Muscle layer of colon (tissue), 2 donors: ENCODE results near the gene GGT7.

Experiments used
- H3K27ac ChIP-seq: one replicate; pipeline ENCODE4 v1.7.0; 2013; ENCODE audit warnings: low read depth, mild to moderate bottlenecking, low read length, moderate library complexity
- H3K27me3 ChIP-seq, 2 donors: one replicate each; pipeline ENCODE4 v1.7.0; 2013; ENCODE audit warnings: low read length in 2 of 2, mild to moderate bottlenecking in 2 of 2; ENCODE audit not compliant: insufficient read depth in 2 of 2, control insufficient read depth in 1 of 2
- H3K36me3 ChIP-seq: one replicate; pipeline ENCODE4 v1.7.0; 2013; ENCODE audit warnings: mild to moderate bottlenecking, low read length; ENCODE audit not compliant: insufficient read depth
- H3K4me1 ChIP-seq: one replicate; pipeline ENCODE4 v1.7.0; 2013; ENCODE audit warnings: mild to moderate bottlenecking, low read length; ENCODE audit not compliant: insufficient read depth
- H3K4me3 ChIP-seq, 2 donors: one replicate each; pipeline ENCODE4 v1.7.0; 2013; ENCODE audit warnings: low read length in 2 of 2, low read depth in 1 of 2, mild to moderate bottlenecking in 1 of 2, moderate library complexity in 1 of 2
- H3K9ac ChIP-seq: one replicate; pipeline ENCODE4 v1.7.0; 2013; ENCODE audit warnings: low read length
- H3K9me3 ChIP-seq: one replicate; pipeline ENCODE4 v1.7.0; 2013; ENCODE audit warnings: mild to moderate bottlenecking, low read length
- donor health status: abdominal sarcoma.
- donor health status: Adenocarcinoma of cecum.

The GGT7 gene

GRCh38 chr20:34863421-34863965, 9.2 kb downstream of the GGT7 start:
- Histone ChIP-seq H3K4me3 (no peak overlapping the region), H3K27ac (no peak overlapping the region), H3K4me1 (no peaks in the 10 kb centered on the region), H3K36me3 (peaks cover 16% of the 10 kb centered on the region), H3K9me3 (no peaks in the 10 kb centered on the region), H3K9ac (no peak overlapping the region), H3K27me3 (no peaks in the 10 kb centered on the region)

- Histone ChIP-seq H3K4me1 (no peaks in the 10 kb centered on the region), H3K27ac (no peak overlapping the region), H3K27me3 (no peaks in the 10 kb centered on the region), H3K36me3 (peaks cover 16% of the 10 kb centered on the region), H3K4me3 (no peak overlapping the region), H3K9me3 (no peaks in the 10 kb centered on the region), H3K9ac (no peak overlapping the region)
Observed at GRCh38 chr20:34862724-34863123, 9.9 kb downstream of the GGT7 start.

DNA sequence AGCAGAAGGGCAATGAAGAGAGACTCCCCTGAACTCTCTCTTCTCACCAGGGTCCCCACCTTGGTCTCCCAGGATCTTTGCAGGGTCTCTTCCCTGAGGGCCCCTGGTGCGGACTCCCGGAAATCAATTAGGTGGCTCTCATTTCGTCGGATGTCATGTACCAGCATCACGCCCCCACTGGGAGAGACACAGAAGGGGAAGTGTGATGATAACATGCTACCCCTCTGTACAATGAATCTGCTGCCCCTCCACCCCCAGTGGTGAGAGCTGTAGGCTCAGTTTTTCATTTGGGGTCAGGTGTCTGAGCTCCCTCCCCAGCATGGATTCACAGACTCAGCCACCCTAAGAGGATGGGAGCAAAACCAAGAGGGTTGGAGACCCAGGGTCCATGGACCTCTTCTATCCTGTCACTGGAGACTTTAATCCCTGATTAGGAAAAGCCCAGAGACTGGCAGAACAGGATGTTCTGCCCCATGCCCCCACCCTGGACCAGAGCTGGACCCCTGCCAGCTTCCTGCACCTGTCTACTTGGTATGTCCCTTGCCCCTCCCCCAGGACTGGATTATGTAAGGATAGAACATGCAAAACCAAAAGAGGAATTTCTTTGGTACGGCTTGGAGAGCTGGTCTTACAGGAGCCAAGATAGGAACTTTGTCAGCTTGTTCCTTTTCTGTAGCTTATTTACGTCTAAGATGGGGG, 11.1 kb downstream of the GGT7 start:
- Histone ChIP-seq H3K9me3 (no peaks in the 10 kb centered on the region), H3K4me1 (no peaks in the 10 kb centered on the region), H3K27ac (no peak overlapping the region), H3K9ac (no peak overlapping the region), H3K36me3 (peaks cover 20% of the 10 kb centered on the region), H3K4me3 (no peak overlapping the region), H3K27me3 (no peaks in the 10 kb centered on the region)

GRCh38 chr20:34859826-34860545, 12.7 kb downstream of the GGT7 start:
- Histone ChIP-seq H3K36me3 (peaks cover 21% of the 10 kb centered on the region), H3K27ac (no peak overlapping the region), H3K4me3 (no peak overlapping the region), H3K4me1 (no peaks in the 10 kb centered on the region), H3K9me3 (no peaks in the 10 kb centered on the region), H3K27me3 (no peaks in the 10 kb centered on the region), H3K9ac (no peak overlapping the region)

DNA sequence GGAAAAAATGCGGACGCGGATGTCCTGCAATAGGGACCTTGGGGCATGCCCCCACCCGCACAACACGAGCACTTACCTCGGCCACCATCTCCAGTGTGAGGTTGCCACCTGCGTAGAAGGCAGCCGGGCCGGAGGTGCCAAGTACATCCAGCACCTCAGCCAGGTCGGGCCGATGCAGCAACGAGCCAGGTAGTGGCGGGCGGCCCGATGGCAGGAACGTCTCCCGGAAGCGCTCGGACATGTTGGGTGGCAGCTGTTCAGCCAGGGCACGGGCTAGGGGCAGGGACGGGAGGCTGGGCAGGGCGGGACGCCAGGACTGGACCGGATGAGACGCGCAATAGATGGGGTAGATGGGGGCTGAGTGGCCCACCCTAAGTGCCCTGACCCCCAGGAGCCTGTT, 13.3 kb downstream of the GGT7 start:
- H3K4me3 ChIP-seq = no peak overlapping the region
- no peak overlapping the region for H3K9ac ChIP-seq
- H3K36me3 ChIP-seq = peaks cover 27% of the 10 kb centered on the region
- no peaks in the 10 kb centered on the region for H3K9me3 ChIP-seq
- no peaks in the 10 kb centered on the region for H3K4me1 ChIP-seq
- no peaks in the 10 kb centered on the region for H3K27me3 ChIP-seq
- H3K27ac ChIP-seq = no peak overlapping the region

GRCh38 chr20:34852298-34852697, 20.4 kb downstream of the GGT7 start:
- no peaks in the 10 kb centered on the region for H3K27me3 ChIP-seq
- no peaks in the 10 kb centered on the region for H3K9me3 ChIP-seq
- H3K27ac ChIP-seq = no peak overlapping the region
- no peaks in the 10 kb centered on the region for H3K4me1 ChIP-seq
- H3K9ac ChIP-seq = no peak overlapping the region
- no peak overlapping the region for H3K4me3 ChIP-seq
- peaks cover 57% of the 10 kb centered on the region for H3K36me3 ChIP-seq

GRCh38 chr20:34850969-34851368, 21.7 kb downstream of the GGT7 start:
- Histone ChIP-seq H3K9ac (no peak overlapping the region), H3K9me3 (no peaks in the 10 kb centered on the region), H3K36me3 (peaks cover 53% of the 10 kb centered on the region), H3K27me3 (no peaks in the 10 kb centered on the region), H3K4me3 (no peak overlapping the region), H3K27ac (no peak overlapping the region), H3K4me1 (no peaks in the 10 kb centered on the region)

GRCh38 chr20:34849778-34850177, 22.9 kb downstream of the GGT7 start:
- Histone ChIP-seq H3K9ac (no peak overlapping the region), H3K27ac (no peak overlapping the region), H3K4me3 (no peak overlapping the region), H3K27me3 (no peaks in the 10 kb centered on the region), H3K9me3 (no peaks in the 10 kb centered on the region), H3K36me3 (peaks cover 50% of the 10 kb centered on the region), H3K4me1 (no peaks in the 10 kb centered on the region)

DNA sequence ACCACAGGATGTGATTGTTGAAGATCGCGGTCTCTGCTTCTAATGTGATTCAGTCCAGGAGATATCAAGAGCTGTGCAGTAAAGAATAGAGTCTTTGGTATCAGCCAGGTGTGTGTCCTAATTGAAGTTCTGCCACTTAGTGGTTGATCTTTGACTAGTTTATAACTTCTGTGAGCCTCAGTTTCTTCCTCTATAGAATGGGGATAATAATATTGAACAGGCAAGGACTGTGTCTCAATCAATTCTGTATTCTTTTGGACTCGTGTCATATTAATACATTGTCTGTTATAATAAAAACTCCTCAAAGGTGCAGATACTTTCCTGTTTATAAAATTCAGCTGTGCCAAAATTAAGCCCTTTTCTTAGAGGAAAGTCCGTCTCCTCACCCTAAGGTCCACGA, 24.1 kb downstream of the GGT7 start:
- Histone ChIP-seq H3K9ac (no peak overlapping the region), H3K4me1 (no peaks in the 10 kb centered on the region), H3K27me3 (no peaks in the 10 kb centered on the region), H3K36me3 (peaks cover 42% of the 10 kb centered on the region), H3K4me3 (no peak overlapping the region), H3K27ac (no peak overlapping the region), H3K9me3 (no peaks in the 10 kb centered on the region)

GRCh38 chr20:34843421-34843820, 29.2 kb downstream of the GGT7 start:
- H3K9ac ChIP-seq = no peak overlapping the region
- no peak overlapping the region for H3K4me3 ChIP-seq
- H3K27ac ChIP-seq = no peak overlapping the region
- H3K27me3 ChIP-seq = no peaks in the 10 kb centered on the region
- no peaks in the 10 kb centered on the region for H3K4me1 ChIP-seq
- peaks cover 5% of the 10 kb centered on the region for H3K36me3 ChIP-seq
- H3K9me3 ChIP-seq = no peaks in the 10 kb centered on the region

DNA sequence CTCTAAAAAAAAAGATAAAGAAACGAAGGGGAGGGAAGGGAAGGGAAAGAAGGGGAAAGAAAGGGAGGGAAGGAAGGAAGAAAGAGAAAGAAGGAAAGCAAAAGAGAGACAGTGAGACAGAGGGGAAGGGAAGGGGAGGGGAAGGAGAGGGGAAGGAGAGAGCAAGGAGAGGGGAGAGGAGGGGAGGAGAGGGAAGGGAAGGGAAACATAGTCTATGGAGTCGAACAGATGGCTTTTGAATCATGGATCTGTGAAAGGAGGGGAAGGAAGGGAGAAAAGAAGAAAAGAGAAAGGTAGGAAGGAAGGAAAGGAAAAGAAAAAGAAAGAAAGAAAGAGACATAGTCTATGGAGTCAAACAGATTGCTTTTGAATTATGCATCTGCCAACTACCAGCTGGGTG, 30.5 kb downstream of the GGT7 start:
- Histone ChIP-seq H3K4me3 (no peak overlapping the region), H3K4me1 (no peaks in the 10 kb centered on the region), H3K36me3 (no peaks in the 10 kb centered on the region), H3K9me3 (no peaks in the 10 kb centered on the region), H3K9ac (no peak overlapping the region), H3K27me3 (no peaks in the 10 kb centered on the region), H3K27ac (no peak overlapping the region)
